Liver (tissue), 3 donors: ENCODE measurements around the gene FRMD4A.

ENCODE experiments used
- CTCF ChIP-seq: fragments of 150-350 bp; IDR thresholded peaks from 2 replicates; pipeline ENCODE4 v1.5.1; 2017; ENCODE audit warnings: improper control_type of control experiment, low read depth, low read length; ENCODE audit not compliant: missing input control
- FOXA1 ChIP-seq: IDR thresholded peaks from 2 replicates; pipeline ENCODE4 v1.6.1; 2016; ENCODE audit warnings: antibody characterized with exemption
- GABPA ChIP-seq, 2 donors: IDR thresholded peaks in 1 of 2; conservative IDR thresholded peaks in 1 of 2; 2 replicates each; pipeline ENCODE4 v1.6.1; 2016; ENCODE audit warnings: antibody characterized with exemption in 2 of 2, mild to moderate bottlenecking in 1 of 2, moderate library complexity in 1 of 2
- JUND ChIP-seq, 2 donors: IDR thresholded peaks; 2 replicates each; pipeline ENCODE4 v1.6.1; 2016; ENCODE audit warnings: antibody characterized with exemption in 2 of 2
- MAX ChIP-seq: IDR thresholded peaks from 2 replicates; pipeline ENCODE4 v1.6.1; 2016; ENCODE audit warnings: antibody characterized with exemption
- RAD21 ChIP-seq, 2 donors: IDR thresholded peaks; 2 replicates each; pipeline ENCODE4 v1.6.1; 2016; ENCODE audit warnings: antibody characterized with exemption in 2 of 2, mild to moderate bottlenecking in 2 of 2
- RXRA ChIP-seq, 2 donors: IDR thresholded peaks; 2 replicates each; pipeline ENCODE4 v1.6.1; 2017 to 2018; ENCODE audit warnings: antibody characterized with exemption in 2 of 2, mild to moderate bottlenecking in 1 of 2
- SP1 ChIP-seq: IDR thresholded peaks from 2 replicates; pipeline ENCODE4 v1.6.1; 2018; ENCODE audit warnings: antibody characterized with exemption, mild to moderate bottlenecking
- YY1 ChIP-seq: IDR thresholded peaks from 2 replicates; pipeline ENCODE4 v1.6.1; 2016; ENCODE audit warnings: antibody characterized with exemption, mild to moderate bottlenecking
- ZBTB33 ChIP-seq: IDR thresholded peaks from 2 replicates; pipeline ENCODE4 v1.6.1; 2016; ENCODE audit warnings: antibody characterized with exemption
- donor health status: healthy.
- donor health status: healthy.

GRCh38 chr10:14125564-14125963, 205.2 kb downstream of the FRMD4A start:
- no peak for TF ChIP-seq CTCF
- no peak for TF ChIP-seq JUND (IDR thresholded peaks at IDR 0.05)
- TF ChIP-seq GABPA (IDR thresholded peaks at IDR 0.05 in 1 of 2, conservative IDR thresholded peaks at IDR 0.05 in 1 of 2), result no peak
- TF ChIP-seq ZBTB33, result no peak
- TF ChIP-seq RAD21 (IDR thresholded peaks at IDR 0.05), result no peak
- TF ChIP-seq SP1, result no peak
- no peak for TF ChIP-seq FOXA1
- no peak for TF ChIP-seq YY1
- TF ChIP-seq MAX, result no peak
- TF ChIP-seq RXRA (IDR thresholded peaks at IDR 0.05), result no peak
